Lung (tissue), 12 donors: ENCODE results near the gene PREP. TPM values are rescaled to one million over a fixed set of nuclear protein-coding genes. Genes with fewer than 3 reads are reported as not detected.
A peak's percentile ranks its signal among the peaks of the same experiment; 100 is the strongest.

Experiments
- ATAC-seq: fragments of 200-7000 bp; cut with Tn5 transposase; one replicate; pipeline ENCODE4 v1.9.1; 2020; ENCODE audit warnings: moderate number of reproducible peaks; ENCODE audit not compliant: insufficient read depth, low FRiP score
- DNase-seq, 3 donors: peaks; one replicate each; pipeline ENCODE4 v3.0.0-alpha.2; 2013 to 2017
- H3K27ac ChIP-seq, 2 donors: one replicate each; pipeline ENCODE4 v1.5.1; 2013; ENCODE audit warnings: mild to moderate bottlenecking in 2 of 2, moderate library complexity in 2 of 2, control low read depth in 1 of 2, inconsistent platforms in 1 of 2, low read depth in 1 of 2, low read length in 1 of 2
- H3K27me3 ChIP-seq, 3 donors: one replicate each; pipeline ENCODE4 v1.5.1; 2013; ENCODE audit warnings: low read length in 2 of 3; ENCODE audit not compliant: control insufficient read depth in 3 of 3, insufficient read depth in 3 of 3
- H3K36me3 ChIP-seq, 4 donors: one replicate each; pipeline ENCODE4 v1.5.1; 2013; ENCODE audit warnings: low read length in 4 of 4, mild to moderate bottlenecking in 1 of 4, moderate library complexity in 1 of 4; ENCODE audit not compliant: control insufficient read depth in 4 of 4, insufficient read depth in 4 of 4
- H3K4me1 ChIP-seq, 5 donors: one replicate each; pipeline ENCODE4 v1.5.1; 2013; ENCODE audit warnings: low read length in 5 of 5, mild to moderate bottlenecking in 2 of 5, moderate library complexity in 1 of 5; ENCODE audit not compliant: control insufficient read depth in 5 of 5, insufficient read depth in 5 of 5
- H3K4me3 ChIP-seq: one replicate; pipeline ENCODE4 v1.5.1; 2013; ENCODE audit warnings: mild to moderate bottlenecking, control low read depth, moderate library complexity
- H3K9ac ChIP-seq, 2 donors: one replicate each; pipeline ENCODE4 v1.5.1; 2013; ENCODE audit warnings: low read length in 2 of 2, control low read depth in 1 of 2; ENCODE audit not compliant: insufficient read depth in 1 of 2
- H3K9me3 ChIP-seq, 4 donors: one replicate each; pipeline ENCODE4 v1.5.1; 2013; ENCODE audit warnings: low read length in 3 of 4, mild to moderate bottlenecking in 1 of 4, moderate library complexity in 1 of 4; ENCODE audit not compliant: control insufficient read depth in 4 of 4, insufficient read depth in 3 of 4
- CTCF ChIP-seq: IDR thresholded peaks from 2 replicates; pipeline ENCODE4 v1.5.1; 2012; ENCODE audit warnings: mild to moderate bottlenecking; ENCODE audit errors: control extremely low read depth, extremely low read depth
- WGBS, 2 donors: extraction: QIAGEN DNeasy Blood & Tissue Kit; methylation state at CpG; one replicate each; pipeline ENCODE4 v1.1.7; 2013; 5-methylcytosine and 5-hydroxymethylcytosine counted together
- polyA plus RNA-seq, 2 donors: library from polyadenylated mRNA; stranded (reverse); fragments of 200-250 nt; gene quantifications; one replicate each; pipeline ENCODE4 v1.2.1, GENCODE V29; 2013
- total RNA-seq, 2 donors: library from RNA; depleted of rRNA in 1 of 2; stranded (reverse); fragments of >200 nt in 1 of 2; gene quantifications; one replicate each; pipeline ENCODE4 v1.2.1, GENCODE V29; 2014 to 2021
- donor health status: control.
- donor health status: control.
- donor health status: Bipolar disorder and iron deficiency.
- donor health status: healthy.
- donor health status: DM: yes; HTN: yes; CAD: no.

The PREP gene
- total and polyA plus RNA-seq, 4 donors: 20.3 to 31.3 (median 25.1) TPM

GRCh38 chr6:105409734-105410133 lies 6.9 kb upstream of the PREP start:
- H3K9ac ChIP-seq: no peak overlapping the region
- ATAC-seq (no peak), DNase-seq (no peak)
- H3K9me3 ChIP-seq: no peaks in the 10 kb centered on the region
- no peak overlapping the region for H3K4me3 ChIP-seq
- H3K27me3 ChIP-seq: no peaks in the 10 kb centered on the region
- 94 to 100% methylated on average over 1 of the region's 1 CpG for WGBS, 2 donors
- no peak overlapping the region for H3K27ac ChIP-seq
- H3K36me3 ChIP-seq: no peaks in the 10 kb centered on the region
- H3K4me1 ChIP-seq: no peaks in the 10 kb centered on the region
- no peak for TF ChIP-seq CTCF

GRCh38 chr6:105402090-105402938 lies 568 bp downstream of the PREP start:
- Histone ChIP-seq H3K36me3 (no peaks in the 10 kb centered on the region), H3K27me3 (no peaks in the 10 kb centered on the region), H3K9me3 (no peaks in the 10 kb centered on the region), H3K4me1 (peaks cover 3 to 19% (median 5%) of the 10 kb centered on the region in 5 donors), H3K9ac (peak overlapping the region; percentile 50 to 68), H3K27ac (peak overlapping the region; percentile 80 to 88), H3K4me3 (peak overlapping the region; percentile 95)
- no peak for TF ChIP-seq CTCF
- ATAC-seq (peak; percentile 20), DNase-seq (peak in 2 of 3 donors; percentile 62 to 66)
- WGBS, 2 donors: 6% methylated on average over 44 to 48 of the region's 48 CpGs

- DNase-seq (no peak), ATAC-seq (no peak)
- H3K4me1 ChIP-seq: peaks cover 3 to 19% (median 5%) of the 10 kb centered on the region in 5 donors
- no peaks in the 10 kb centered on the region for H3K27me3 ChIP-seq
- no peak overlapping the region for H3K27ac ChIP-seq
- 60 to 72% methylated on average over 8 of the region's 8 CpGs for WGBS, 2 donors
- no peak for TF ChIP-seq CTCF
- H3K9me3 ChIP-seq: no peaks in the 10 kb centered on the region
- peak overlapping the region in 1 of 2 donors; percentile 68 for H3K9ac ChIP-seq
- H3K4me3 ChIP-seq: peak overlapping the region; percentile 95
- H3K36me3 ChIP-seq: peaks cover 0 to 2% (median 0%) of the 10 kb centered on the region in 4 donors
Measured at GRCh38 chr6:105401247-105402089, 1.4 kb downstream of the PREP start.
